Neutrophil (primary cell): ENCODE results near the gene CROT.
A peak's percentile ranks its signal among the peaks of the same experiment; 100 is the strongest.

Source experiments
- H3K27ac ChIP-seq: fragments of 200-600 bp; sonication (generic); 2 replicates; pipeline ENCODE4 v1.5.1; 2016; ENCODE audit warnings: mild to moderate bottlenecking, moderate library complexity
- H3K27me3 ChIP-seq: fragments of 200-600 bp; sonication (generic); 2 replicates; pipeline ENCODE4 v1.6.0; 2016; ENCODE audit warnings: mild to moderate bottlenecking
- H3K36me3 ChIP-seq: fragments of 200-600 bp; sonication (generic); 2 replicates; pipeline ENCODE4 v1.5.1; 2017
- H3K4me1 ChIP-seq, 2 experiments: fragments of 200-600 bp in 1 of 2; sonication (generic) in 1 of 2; 1 replicate in 1 of 2; 2 replicates in 1 of 2; pipeline versions ENCODE4 v1.5.1 to v1.6.1; 2013 to 2016; ENCODE audit warnings: low read depth in 1 of 2, low read length in 1 of 2, mild to moderate bottlenecking in 1 of 2, moderate library complexity in 1 of 2; ENCODE audit not compliant: control insufficient read depth in 1 of 2, insufficient read depth in 1 of 2
- H3K4me3 ChIP-seq, 2 experiments: fragments of 200-600 bp in 1 of 2; sonication (generic) in 1 of 2; 1 replicate in 1 of 2; 2 replicates in 1 of 2; pipeline ENCODE4 v1.5.1; 2013 to 2016; ENCODE audit warnings: low read depth in 1 of 2, low read length in 1 of 2, mild to moderate bottlenecking in 1 of 2, moderate library complexity in 1 of 2
- H3K9me3 ChIP-seq: fragments of 200-600 bp; sonication (generic); 2 replicates; pipeline ENCODE4 v1.5.1; 2016
- CTCF ChIP-seq: fragments of 200-600 bp; sonication (generic); IDR thresholded peaks from 2 replicates; pipeline ENCODE4 v1.5.1; 2016; ENCODE audit warnings: antibody characterized with exemption

Gene CROT

GRCh38 chr7:87345166-87345927 is at the start of gene CROT:
CROT (plus strand) TSS chr7:87345664; CDS start chr7:87349069, 3,405 bp downstream.
- Histone ChIP-seq H3K9me3 (no peaks in the 10 kb centered on the region), H3K27me3 (no peaks in the 10 kb centered on the region), H3K36me3 (no peaks in the 10 kb centered on the region), H3K4me3 (peak within 1 kb of the TSS; percentile 62 to 72), H3K4me1 (peaks cover 13 to 14% of the 10 kb centered on the region in 2 experiments), H3K27ac (peak within 1 kb of the TSS; percentile 73)
- no peak for TF ChIP-seq CTCF

- H3K27me3 ChIP-seq = no peaks in the 10 kb centered on the region
Measured at GRCh38 chr7:87300756-87301155, 44.7 kb upstream of the CROT start.

GRCh38 chr7:87310790-87311419 is 34.6 kb upstream of the CROT start:
- Histone ChIP-seq H3K4me1 (no peaks in the 10 kb centered on the region), H3K36me3 (no peaks in the 10 kb centered on the region), H3K27ac (no peak overlapping the region), H3K27me3 (no peaks in the 10 kb centered on the region), H3K4me3 (no peak overlapping the region), H3K9me3 (no peaks in the 10 kb centered on the region)
- no peak for TF ChIP-seq CTCF

More at GRCh38 chr7:87300756-87301155, 44.7 kb upstream of the CROT start:
- H3K9me3 ChIP-seq = no peaks in the 10 kb centered on the region
- no peak overlapping the region for H3K27ac ChIP-seq
- no peaks in the 10 kb centered on the region for H3K36me3 ChIP-seq
- H3K4me1 ChIP-seq = no peaks in the 10 kb centered on the region
- TF ChIP-seq CTCF = no peak
- H3K4me3 ChIP-seq = no peak overlapping the region

GRCh38 chr7:87312215-87312865 is 33.1 kb upstream of the CROT start:
- H3K4me3 ChIP-seq = no peak overlapping the region
- H3K36me3 ChIP-seq = no peaks in the 10 kb centered on the region
- H3K27me3 ChIP-seq = no peaks in the 10 kb centered on the region
- peak; percentile 93 for TF ChIP-seq CTCF
- no peak overlapping the region for H3K27ac ChIP-seq
- no peaks in the 10 kb centered on the region for H3K4me1 ChIP-seq
- no peaks in the 10 kb centered on the region for H3K9me3 ChIP-seq

GRCh38 chr7:87316097-87316700 is 29.3 kb upstream of the CROT start:
- Histone ChIP-seq H3K4me1 (no peaks in the 10 kb centered on the region), H3K27ac (no peak overlapping the region), H3K4me3 (no peak overlapping the region), H3K27me3 (no peaks in the 10 kb centered on the region), H3K9me3 (no peaks in the 10 kb centered on the region), H3K36me3 (no peaks in the 10 kb centered on the region)
- TF ChIP-seq CTCF = no peak
